WI38 (cell line): Measurements from ENCODE around the gene TMEM201.
"Not testable (repeated sequence)": the region's sequence is repeated elsewhere in the genome, so short reads cannot be mapped to it uniquely, and the experiment has no call there.

Experiments
- H3K4me3 ChIP-seq: 2 replicates; pipeline ENCODE4 v1.5.1; 2011; ENCODE audit warnings: low read depth, mild to moderate bottlenecking, control low read depth, low read length
- TF ChIP-seq, protein P1 (sequence below): IDR thresholded peaks from 2 replicates; pipeline ENCODE4 v1.5.1; 2012; ENCODE audit warnings: low read depth, mild to moderate bottlenecking, control low read depth, low read length

The TMEM201 gene

GRCh38 chr1:9551984-9552383, 36.7 kb upstream of the TMEM201 start:
- TF ChIP-seq, protein P1, sequence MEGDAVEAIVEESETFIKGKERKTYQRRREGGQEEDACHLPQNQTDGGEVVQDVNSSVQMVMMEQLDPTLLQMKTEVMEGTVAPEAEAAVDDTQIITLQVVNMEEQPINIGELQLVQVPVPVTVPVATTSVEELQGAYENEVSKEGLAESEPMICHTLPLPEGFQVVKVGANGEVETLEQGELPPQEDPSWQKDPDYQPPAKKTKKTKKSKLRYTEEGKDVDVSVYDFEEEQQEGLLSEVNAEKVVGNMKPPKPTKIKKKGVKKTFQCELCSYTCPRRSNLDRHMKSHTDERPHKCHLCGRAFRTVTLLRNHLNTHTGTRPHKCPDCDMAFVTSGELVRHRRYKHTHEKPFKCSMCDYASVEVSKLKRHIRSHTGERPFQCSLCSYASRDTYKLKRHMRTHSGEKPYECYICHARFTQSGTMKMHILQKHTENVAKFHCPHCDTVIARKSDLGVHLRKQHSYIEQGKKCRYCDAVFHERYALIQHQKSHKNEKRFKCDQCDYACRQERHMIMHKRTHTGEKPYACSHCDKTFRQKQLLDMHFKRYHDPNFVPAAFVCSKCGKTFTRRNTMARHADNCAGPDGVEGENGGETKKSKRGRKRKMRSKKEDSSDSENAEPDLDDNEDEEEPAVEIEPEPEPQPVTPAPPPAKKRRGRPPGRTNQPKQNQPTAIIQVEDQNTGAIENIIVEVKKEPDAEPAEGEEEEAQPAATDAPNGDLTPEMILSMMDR: no peak

GRCh38 chr1:9553736-9554144, 35.0 kb upstream of the TMEM201 start:
- TF ChIP-seq, protein P1: no peak
- H3K4me3 ChIP-seq: no peak overlapping the region

More at GRCh38 chr1:9551984-9552383, 36.7 kb upstream of the TMEM201 start:
- no peak overlapping the region for H3K4me3 ChIP-seq

GRCh38 chr1:9555942-9556341, 32.8 kb upstream of the TMEM201 start:
- TF ChIP-seq, protein P1: no peak

GRCh38 chr1:9557624-9558023, 31.1 kb upstream of the TMEM201 start:
- H3K4me3 ChIP-seq: no peak overlapping the region
- TF ChIP-seq, protein P1: no peak

More at GRCh38 chr1:9555942-9556341, 32.8 kb upstream of the TMEM201 start:
- H3K4me3 ChIP-seq: no peak overlapping the region

GRCh38 chr1:9558271-9558945, 30.3 kb upstream of the TMEM201 start:
- TF ChIP-seq, protein P1: no peak
- no peak overlapping the region for H3K4me3 ChIP-seq

- H3K4me3 ChIP-seq: no peak overlapping the region
- TF ChIP-seq, protein P1: no peak
These were observed 29.7 kb upstream of the TMEM201 start for GRCh38 chr1:9558946-9559545.

DNA sequence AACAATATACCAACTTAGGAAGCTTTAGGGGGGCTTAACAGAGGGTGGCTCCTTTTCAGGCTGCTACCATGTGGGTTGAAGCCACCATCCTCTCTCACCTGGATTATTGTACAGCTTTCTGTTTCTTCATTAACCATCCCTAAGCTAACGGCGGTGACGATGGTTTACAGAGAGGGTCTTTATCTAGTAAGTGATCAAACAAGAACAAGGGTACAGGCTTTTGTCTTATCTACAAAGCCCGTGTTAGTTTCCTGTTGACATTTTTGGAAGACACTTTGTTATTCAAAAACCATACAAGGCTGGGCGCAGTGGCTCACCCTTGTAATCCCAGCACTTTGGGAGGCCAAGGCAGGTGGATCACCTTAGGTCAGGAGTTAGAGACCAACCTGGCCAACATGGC, 29.0 kb upstream of the TMEM201 start:
- TF ChIP-seq, protein P1: no peak
- H3K4me3 ChIP-seq: no peak overlapping the region

- not testable (repeated sequence) for H3K4me3 ChIP-seq
These were observed 28.6 kb upstream of the TMEM201 start for GRCh38 chr1:9560090-9560489.
